ENCODE data around the gene ZNF550. TPM values are rescaled to one million over a fixed set of nuclear protein-coding genes. Genes with fewer than 3 reads are reported as not detected.

ZNF550 gene
- 10 to 100 TPM in 2 of 4 donors, 1 to 10 TPM in 2; 5.4 to 17.4 (median 12.3) TPM for total RNA-seq

GRCh38 chr19:57559404-57560025, at the start of gene ZNF550:
TSS of gene ZNF550 (minus strand) at chr19:57559863. CDS start at chr19:57559682, 181 bp downstream.
- H3K4me1 ChIP-seq = peaks cover 0 to 12% (median 3%) of the 10 kb centered on the region in 4 donors
- H3K27ac ChIP-seq = peak within 1 kb of the TSS; percentile 38 to 73 (median 54)
- peaks cover 0 to 25% (median 3%) of the 10 kb centered on the region in 4 donors for H3K9me3 ChIP-seq
- no peaks in the 10 kb centered on the region for H3K27me3 ChIP-seq
- H3K4me3 ChIP-seq = peak within 1 kb of the TSS; percentile 78 to 82 (median 78)
- peaks cover 0 to 22% (median 0%) of the 10 kb centered on the region in 3 donors for H3K36me3 ChIP-seq
- peak; percentile 88 to 95 (median 92) for DNase-seq
- no peak for TF ChIP-seq POLR2A (IDR thresholded peaks at IDR 0.05)
- TF ChIP-seq, protein P1, sequence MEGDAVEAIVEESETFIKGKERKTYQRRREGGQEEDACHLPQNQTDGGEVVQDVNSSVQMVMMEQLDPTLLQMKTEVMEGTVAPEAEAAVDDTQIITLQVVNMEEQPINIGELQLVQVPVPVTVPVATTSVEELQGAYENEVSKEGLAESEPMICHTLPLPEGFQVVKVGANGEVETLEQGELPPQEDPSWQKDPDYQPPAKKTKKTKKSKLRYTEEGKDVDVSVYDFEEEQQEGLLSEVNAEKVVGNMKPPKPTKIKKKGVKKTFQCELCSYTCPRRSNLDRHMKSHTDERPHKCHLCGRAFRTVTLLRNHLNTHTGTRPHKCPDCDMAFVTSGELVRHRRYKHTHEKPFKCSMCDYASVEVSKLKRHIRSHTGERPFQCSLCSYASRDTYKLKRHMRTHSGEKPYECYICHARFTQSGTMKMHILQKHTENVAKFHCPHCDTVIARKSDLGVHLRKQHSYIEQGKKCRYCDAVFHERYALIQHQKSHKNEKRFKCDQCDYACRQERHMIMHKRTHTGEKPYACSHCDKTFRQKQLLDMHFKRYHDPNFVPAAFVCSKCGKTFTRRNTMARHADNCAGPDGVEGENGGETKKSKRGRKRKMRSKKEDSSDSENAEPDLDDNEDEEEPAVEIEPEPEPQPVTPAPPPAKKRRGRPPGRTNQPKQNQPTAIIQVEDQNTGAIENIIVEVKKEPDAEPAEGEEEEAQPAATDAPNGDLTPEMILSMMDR (IDR thresholded peaks at IDR 0.05) = no peak

GRCh38 chr19:57606931-57607330, 47.3 kb upstream of the ZNF550 start:
- Histone ChIP-seq H3K27me3 (no peaks in the 10 kb centered on the region), H3K36me3 (peaks cover 0 to 31% (median 0%) of the 10 kb centered on the region in 3 donors), H3K9me3 (peaks cover 0 to 31% (median 11%) of the 10 kb centered on the region in 4 donors), H3K27ac (no peak overlapping the region), H3K4me1 (no peaks in the 10 kb centered on the region), H3K4me3 (no peak overlapping the region)
- TF ChIP-seq, protein P1 (IDR thresholded peaks at IDR 0.05) = no peak
- no peak for TF ChIP-seq POLR2A (IDR thresholded peaks at IDR 0.05)
- DNase-seq = no peak

DNA sequence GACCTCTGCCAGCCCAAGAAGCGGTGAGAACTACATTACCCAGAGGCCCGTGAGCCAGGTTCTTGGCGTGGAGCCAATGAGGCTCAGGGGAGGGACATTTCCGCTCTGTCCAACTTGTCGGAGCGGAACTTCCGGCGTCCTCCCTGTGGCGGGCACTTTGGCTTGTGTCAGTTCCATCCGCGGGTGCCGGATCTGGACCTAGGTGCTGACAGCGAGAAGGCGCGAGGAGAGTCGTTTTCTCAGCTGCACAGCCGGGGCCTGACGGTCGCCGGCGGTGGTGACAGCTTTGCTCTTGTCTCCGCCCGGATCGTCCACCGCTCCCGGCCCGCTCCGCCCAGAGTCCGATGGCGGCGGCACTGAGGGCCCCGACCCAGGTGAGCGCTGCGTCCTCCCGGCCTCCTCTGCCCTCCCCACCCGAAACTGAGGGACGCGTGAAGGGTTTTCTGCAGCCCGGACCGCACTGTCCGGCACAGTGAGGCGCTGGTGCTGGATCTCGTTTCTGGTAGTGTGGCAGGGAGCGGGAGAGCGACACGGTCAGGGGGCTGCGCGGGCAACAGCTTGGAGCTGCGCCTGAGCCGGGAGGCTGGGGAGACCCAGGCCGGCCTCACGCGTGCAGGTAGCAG, 40.2 kb upstream of the ZNF550 start, which contains the start of gene ZNF530:
TSS of gene ZNF530 (plus strand) at position 125 of the 623 bp plus-strand sequence. CDS start 4,461 bp downstream, outside the sequence.
- Histone ChIP-seq H3K27me3 (no peaks in the 10 kb centered on the region), H3K4me1 (peaks cover 0 to 7% (median 4%) of the 10 kb centered on the region in 4 donors), H3K27ac (peak within 1 kb of the TSS in 2 of 4 donors; percentile 30 to 40), H3K36me3 (peaks cover 0 to 8% (median 0%) of the 10 kb centered on the region in 3 donors), H3K4me3 (peak within 1 kb of the TSS; percentile 59 to 92 (median 79)), H3K9me3 (peaks cover 0 to 11% (median 0%) of the 10 kb centered on the region in 4 donors)
- no peak for TF ChIP-seq POLR2A (IDR thresholded peaks at IDR 0.05)
- TF ChIP-seq, protein P1 (IDR thresholded peaks at IDR 0.05) = no peak
- DNase-seq = peak; percentile 92 to 97 (median 93)

- peaks cover 0 to 7% (median 4%) of the 10 kb centered on the region in 4 donors for H3K4me1 ChIP-seq
- no peak for TF ChIP-seq POLR2A (IDR thresholded peaks at IDR 0.05)
- TF ChIP-seq, protein P1 (IDR thresholded peaks at IDR 0.05) = no peak
- peaks cover 0 to 3% (median 0%) of the 10 kb centered on the region in 3 donors for H3K36me3 ChIP-seq
- H3K4me3 ChIP-seq = peak overlapping the region; percentile 59 to 92 (median 79)
- no peaks in the 10 kb centered on the region for H3K27me3 ChIP-seq
- no peak for DNase-seq
- peak overlapping the region in 1 of 4 donors; percentile 40 for H3K27ac ChIP-seq
- peaks cover 0 to 15% (median 0%) of the 10 kb centered on the region in 4 donors for H3K9me3 ChIP-seq
Observed at GRCh38 chr19:57599377-57599760, 39.7 kb upstream of the ZNF550 start.

GRCh38 chr19:57587529-57587928, 27.9 kb upstream of the ZNF550 start:
- no peak overlapping the region for H3K27ac ChIP-seq
- no peaks in the 10 kb centered on the region for H3K27me3 ChIP-seq
- no peak for DNase-seq
- no peak overlapping the region for H3K4me3 ChIP-seq
- H3K36me3 ChIP-seq = peaks cover 0 to 28% (median 0%) of the 10 kb centered on the region in 3 donors
- H3K9me3 ChIP-seq = peaks cover 0 to 68% (median 23%) of the 10 kb centered on the region in 4 donors
- H3K4me1 ChIP-seq = peaks cover 0 to 11% (median 8%) of the 10 kb centered on the region in 4 donors
- TF ChIP-seq, protein P1 (IDR thresholded peaks at IDR 0.05) = no peak
- no peak for TF ChIP-seq POLR2A (IDR thresholded peaks at IDR 0.05)

All from Peyer's patch (tissue), 4 donors.